CD4-positive, alpha-beta T cell (primary cell): ENCODE results near the gene ANKRD44. TPM values are rescaled to one million over a fixed set of nuclear protein-coding genes. Genes with fewer than 3 reads are reported as not detected.

Experiments used
- ATAC-seq: fragments of 200-7000 bp; cut with Tn5 transposase; one replicate; pipeline ENCODE4 v1.10.0; 2022; ENCODE audit warnings: mild to moderate bottlenecking; ENCODE audit not compliant: poor library complexity
- CTCF ChIA-PET: fragments of 350-600 bp; sonication (Branson Sonifier 250); formaldehyde crosslinking; loops from one replicate; lab custom pipeline; 2021; ENCODE audit warnings: antibody characterized with exemption, inconsistent platforms; lab: Charles Lee
- POLR2A ChIA-PET: fragments of 350-600 bp; sonication (Branson Sonifier 250); formaldehyde crosslinking; loops from one replicate; lab custom pipeline; 2021; ENCODE audit warnings: antibody characterized with exemption, inconsistent platforms; lab: Charles Lee
- DNase-seq, 14 experiments: peaks; one replicate each; pipeline ENCODE4 v3.0.0-alpha.2; 2013 to 2020; ENCODE audit warnings: mixed read lengths in 2 of 14
- H3K27ac ChIP-seq, 2 donors: one replicate each; pipeline versions ENCODE4 v1.5.1 to v1.7.0; 2013; ENCODE audit warnings: low read length in 2 of 2, low read depth in 1 of 2, mild to moderate bottlenecking in 1 of 2
- H3K27me3 ChIP-seq, 2 experiments: 1 replicate in 1 of 2; 2 replicates in 1 of 2; pipeline versions ENCODE4 v1.6.1 to v1.7.0; 2013; ENCODE audit warnings: low read length in 2 of 2, control low read depth in 1 of 2, mild to moderate bottlenecking in 1 of 2, moderate library complexity in 1 of 2; ENCODE audit not compliant: insufficient read depth in 2 of 2, control insufficient read depth in 1 of 2
- H3K36me3 ChIP-seq: one replicate; pipeline ENCODE4 v1.6.1; 2013; ENCODE audit warnings: low read length, control low read depth; ENCODE audit not compliant: insufficient read depth
- H3K4me1 ChIP-seq: one replicate; pipeline ENCODE4 v1.6.1; 2013; ENCODE audit warnings: low read length, control low read depth; ENCODE audit not compliant: insufficient read depth
- H3K4me3 ChIP-seq: one replicate; pipeline ENCODE4 v1.5.1; 2013; ENCODE audit warnings: mild to moderate bottlenecking, low read length, moderate library complexity
- H3K9me3 ChIP-seq, 2 experiments: 1 replicate in 1 of 2; 2 replicates in 1 of 2; pipeline versions ENCODE4 v1.6.1 to v1.7.0; 2013; ENCODE audit warnings: low read length in 2 of 2, mild to moderate bottlenecking in 2 of 2, control low read depth in 1 of 2, moderate library complexity in 1 of 2; ENCODE audit not compliant: control insufficient read depth in 1 of 2, insufficient read depth in 1 of 2
- H3K27ac Mint-ChIP-seq: one replicate; pipeline ENCODE4 v1.8.0; 2020; ENCODE audit warnings: mixed read lengths
- H3K27me3 Mint-ChIP-seq: one replicate; pipeline ENCODE4 v1.8.0; 2021; ENCODE audit warnings: mixed read lengths
- H3K36me3 Mint-ChIP-seq: one replicate; pipeline ENCODE4 v1.8.0; 2021; ENCODE audit warnings: low read depth, mixed read lengths
- H3K4me1 Mint-ChIP-seq: one replicate; pipeline ENCODE4 v1.8.0; 2021; ENCODE audit warnings: low read depth, mixed read lengths
- H3K4me3 Mint-ChIP-seq: one replicate; pipeline ENCODE4 v1.8.0; 2020; ENCODE audit warnings: mild to moderate bottlenecking, mixed read lengths
- H3K9me3 Mint-ChIP-seq: one replicate; pipeline ENCODE4 v1.8.0; 2020; ENCODE audit warnings: mixed read lengths
- CTCF ChIP-seq: fragments of 200-600 bp; IDR thresholded peaks from one replicate; pipeline ENCODE4 v1.8.0; 2022; ENCODE audit warnings: antibody characterized with exemption, mild to moderate bottlenecking
- intact Hi-C, 2 experiments: fragments of 100-400 bp; cut with DNase I in 1 of 2; cut with micrococcal nuclease in 1 of 2; formaldehyde crosslinking; loops; one replicate each; pipeline versions ENCODE4 v1.15.1 to v1.9.0; 2023 to 2025; cut with DNase I, micrococcal nuclease
- total RNA-seq, 174 experiments: library from RNA in 2 of 174; stranded (reverse) in 2 of 174; gene quantifications; one replicate each; pipeline ENCODE4 v1.2.3 and lab custom pipeline; 2021 to 2026

Gene ANKRD44
- total RNA-seq, 2 experiments from 2014 or later, result 170 to 186 TPM

- ChIA-PET CTCF (interaction anchor here (0.9 to 1.5 kb wide), 3 partner anchors 9 to 57 kb away, joined by 3 to 4 read pairs (median 3); no protein-coding TSS in a partner anchor), POLR2A (interaction anchor here (0.8 to 6.1 kb wide), 16 partner anchors 10 to 114 kb away, joined by 3 to 58 read pairs (median 6); partner anchors contain the start of gene ANKRD44)
- H3K9me3 ChIP-seq, result no peaks in the 10 kb centered on the region
- H3K36me3 Mint-ChIP-seq, result peaks cover 42% of the 10 kb centered on the region
- peaks cover 95% of the 10 kb centered on the region for H3K4me1 Mint-ChIP-seq
- H3K4me3 Mint-ChIP-seq, result peak overlapping the region; percentile 85
- no peak overlapping the region for H3K4me3 ChIP-seq
- peaks cover 80% of the 10 kb centered on the region for H3K4me1 ChIP-seq
- no peaks in the 10 kb centered on the region for H3K27me3 Mint-ChIP-seq
- peak overlapping the region; percentile 52 to 63 for H3K27ac ChIP-seq
- peaks cover 4% of the 10 kb centered on the region for H3K36me3 ChIP-seq
- intact Hi-C loops, result loop anchor here in 1 of 2 experiments (2.0 kb wide), 3 partner anchors 15 to 45 kb away; partner anchors contain the start of gene ANKRD44
- ATAC-seq, result no peak
- no peaks in the 10 kb centered on the region for H3K27me3 ChIP-seq
- no peaks in the 10 kb centered on the region for H3K9me3 Mint-ChIP-seq
- TF ChIP-seq CTCF, result no peak
- DNase-seq, result peak in 1 of 14 experiments; percentile 46
- peak overlapping the region; percentile 78 for H3K27ac Mint-ChIP-seq
These were observed 44.7 kb downstream of the ANKRD44 start for GRCh38 chr2:197265924-197266323.

DNA sequence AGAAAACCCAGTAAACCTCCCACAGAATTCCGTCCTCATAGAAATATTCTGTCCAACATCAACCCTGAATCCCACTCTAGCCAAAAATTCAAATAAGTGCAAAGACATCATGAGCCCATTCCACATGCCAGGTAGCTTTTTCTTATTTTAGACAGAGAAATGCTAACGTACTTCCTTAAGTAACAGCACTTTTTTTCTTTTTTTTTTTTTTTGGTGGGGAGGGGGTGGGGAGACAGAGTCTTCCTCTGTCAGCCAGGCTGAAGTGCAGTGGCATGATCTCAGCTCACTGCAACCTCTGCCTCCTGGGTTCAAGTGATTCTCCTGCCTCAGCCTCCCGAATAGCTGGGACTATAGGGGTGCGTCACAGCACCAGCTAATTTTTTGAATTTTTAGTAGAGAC is 45.5 kb downstream of the ANKRD44 start:
- ATAC-seq (no peak), DNase-seq (peak in 2 of 14 experiments; percentile 61 to 77)
- H3K27ac Mint-ChIP-seq, result peak overlapping the region; percentile 78
- no peak for TF ChIP-seq CTCF
- no peak overlapping the region for H3K4me3 ChIP-seq
- POLR2A ChIA-PET, result interaction anchor here (0.6 to 6.1 kb wide), 15 partner anchors 9 to 70 kb away, joined by 3 to 58 read pairs (median 5); partner anchors contain the start of gene ANKRD44
- peak overlapping the region; percentile 14 to 63 for H3K27ac ChIP-seq
- no peaks in the 10 kb centered on the region for H3K36me3 ChIP-seq
- H3K36me3 Mint-ChIP-seq, result peaks cover 36% of the 10 kb centered on the region
- no peaks in the 10 kb centered on the region for H3K27me3 ChIP-seq
- CTCF ChIA-PET, result interaction anchor here (0.9 to 1.9 kb wide), 2 partner anchors 9 to 73 kb away, joined by 4 to 5 read pairs; no protein-coding TSS in a partner anchor
- peaks cover 87% of the 10 kb centered on the region for H3K4me1 Mint-ChIP-seq
- peaks cover 71% of the 10 kb centered on the region for H3K4me1 ChIP-seq
- intact Hi-C loops, result no loop called here
- H3K4me3 Mint-ChIP-seq, result peak overlapping the region; percentile 21
- H3K9me3 Mint-ChIP-seq, result no peaks in the 10 kb centered on the region
- no peaks in the 10 kb centered on the region for H3K9me3 ChIP-seq
- H3K27me3 Mint-ChIP-seq, result no peaks in the 10 kb centered on the region

GRCh38 chr2:197264332-197264731 is 46.2 kb downstream of the ANKRD44 start:
- H3K4me1 ChIP-seq, result peaks cover 68% of the 10 kb centered on the region
- peak overlapping the region; percentile 78 for H3K27ac Mint-ChIP-seq
- TF ChIP-seq CTCF, result no peak

More at GRCh38 chr2:197264332-197264731, 46.2 kb downstream of the ANKRD44 start:
- Histone ChIP-seq H3K9me3 (no peaks in the 10 kb centered on the region), H3K27me3 (no peaks in the 10 kb centered on the region), H3K4me3 (no peak overlapping the region), H3K36me3 (no peaks in the 10 kb centered on the region), H3K27ac (peak overlapping the region; percentile 14 to 63)
- no peaks in the 10 kb centered on the region for H3K27me3 Mint-ChIP-seq
- intact Hi-C loops, result loop anchor here in 1 of 2 experiments (1.0 kb wide), 1 partner anchor 21 kb away; no protein-coding TSS in a partner anchor
- POLR2A ChIA-PET, result interaction anchor here (0.6 to 6.1 kb wide), 16 partner anchors 9 to 69 kb away, joined by 3 to 58 read pairs (median 6); partner anchors contain the start of gene ANKRD44
- peaks cover 40% of the 10 kb centered on the region for H3K36me3 Mint-ChIP-seq
- DNase-seq (peak in 1 of 14 experiments; percentile 42), ATAC-seq (no peak)
- peak overlapping the region; percentile 72 for H3K4me3 Mint-ChIP-seq
- H3K4me1 Mint-ChIP-seq, result peaks cover 86% of the 10 kb centered on the region
- CTCF ChIA-PET, result interaction anchor here (1.1 to 1.9 kb wide), 3 partner anchors 9 to 73 kb away, joined by 3 to 5 read pairs (median 4); no protein-coding TSS in a partner anchor
- peaks cover 3% of the 10 kb centered on the region for H3K9me3 Mint-ChIP-seq
